Measurements from ENCODE around the gene FKBP11. TPM values are rescaled to one million over a fixed set of nuclear protein-coding genes. Genes with fewer than 3 reads are reported as not detected.
"Not testable (repeated sequence)": the region's sequence is repeated elsewhere in the genome, so short reads cannot be mapped to it uniquely, and the experiment has no call there.

The FKBP11 gene
- total RNA-seq, 1 experiment from 2014 or later: 22.0 TPM

GRCh38 chr12:48875944-48876515, 49.3 kb downstream of the FKBP11 start:
- no peak overlapping the region for H2AFZ ChIP-seq (ENCODE audit: low read length)
- H3K27me3 ChIP-seq (ENCODE audit: low read length): no peaks in the 10 kb centered on the region
- no peaks in the 10 kb centered on the region for H3K79me2 ChIP-seq (ENCODE audit: low read length)
- H3K4me1 ChIP-seq (ENCODE audit: low read length): no peaks in the 10 kb centered on the region
- no peaks in the 10 kb centered on the region for H3K36me3 ChIP-seq (ENCODE audit: insufficient read depth, low read length)
- no peak for DNase-seq
- H3K9ac ChIP-seq (ENCODE audit: low read length): no peak overlapping the region
- H3K4me2 ChIP-seq (ENCODE audit: low read depth, low read length, poor library complexity, severe bottlenecking): no peak overlapping the region
- no peaks in the 10 kb centered on the region for H3K9me2 ChIP-seq (replicated peaks; ENCODE audit: insufficient read depth, low read length)
- no peak overlapping the region for H3K27ac ChIP-seq (ENCODE audit: low read length)
- no peak overlapping the region for H3K4me3 ChIP-seq (ENCODE audit: low read length)
- no peaks in the 10 kb centered on the region for H3K9me3 ChIP-seq (ENCODE audit: low read length)
- H4K20me1 ChIP-seq (ENCODE audit: insufficient read depth, low read depth, low read length): no peaks in the 10 kb centered on the region

- H3K9ac ChIP-seq (ENCODE audit: low read length); H2AFZ ChIP-seq (ENCODE audit: low read length); H3K4me2 ChIP-seq (ENCODE audit: low read depth, low read length, poor library complexity, severe bottlenecking); H3K9me2 ChIP-seq (replicated peaks; ENCODE audit: insufficient read depth, low read length); H3K27ac ChIP-seq (ENCODE audit: low read length); H3K36me3 ChIP-seq (ENCODE audit: insufficient read depth, low read length); H3K9me3 ChIP-seq (ENCODE audit: low read length); H3K4me1 ChIP-seq (ENCODE audit: low read length); H3K4me3 ChIP-seq (ENCODE audit: low read length); H3K79me2 ChIP-seq (ENCODE audit: low read length); H4K20me1 ChIP-seq (ENCODE audit: insufficient read depth, low read depth, low read length); H3K27me3 ChIP-seq (ENCODE audit: low read length): not testable (repeated sequence)
- DNase-seq: peak; percentile 26
These were observed 51.8 kb downstream of the FKBP11 start for GRCh38 chr12:48873534-48873933.

- Histone ChIP-seq H3K9me2 (replicated peaks; ENCODE audit: insufficient read depth, low read length) (no peaks in the 10 kb centered on the region), H3K4me1 (ENCODE audit: low read length) (no peaks in the 10 kb centered on the region), H3K9ac (ENCODE audit: low read length) (no peak overlapping the region), H3K4me2 (ENCODE audit: low read depth, low read length, poor library complexity, severe bottlenecking) (no peak overlapping the region), H3K27ac (ENCODE audit: low read length) (no peak overlapping the region), H3K9me3 (ENCODE audit: low read length) (no peaks in the 10 kb centered on the region), H3K27me3 (ENCODE audit: low read length) (no peaks in the 10 kb centered on the region), H3K79me2 (ENCODE audit: low read length) (no peaks in the 10 kb centered on the region), H3K36me3 (ENCODE audit: insufficient read depth, low read length) (no peaks in the 10 kb centered on the region), H4K20me1 (ENCODE audit: insufficient read depth, low read depth, low read length) (no peaks in the 10 kb centered on the region), H3K4me3 (ENCODE audit: low read length) (no peak overlapping the region), H2AFZ (ENCODE audit: low read length) (no peak overlapping the region)
- DNase-seq: peak; percentile 34
These were observed 52.2 kb downstream of the FKBP11 start for GRCh38 chr12:48873096-48873495.

Small RNA genes within 50 kb of the gene (small RNA-seq; reads per million reads assigned to genes)
- gene AC073610.1 (not detected), gene RNU6-600P (not detected)

Other genes starting within 250 kb of the FKBP11 start
- 33.9 and 56.9 TPM in 2 replicates for gene KANSL2, start 243.3 kb downstream of the FKBP11 start, total RNA-seq (2014; rRNA removed; shearing (Covaris generic); ENCODE audit: low replicate concordance)
- gene CCNT1, start 208.8 kb downstream of the FKBP11 start, total RNA-seq (2014; rRNA removed; shearing (Covaris generic); ENCODE audit: low replicate concordance): 39.2 and 40.9 TPM in 2 replicates
- gene ADCY6, start 136.4 kb downstream of the FKBP11 start, total RNA-seq (2014; rRNA removed; shearing (Covaris generic); ENCODE audit: low replicate concordance): not detected in 2 replicates
- 3.1 and 6.7 TPM in 2 replicates for gene CACNB3, start 107.0 kb downstream of the FKBP11 start, total RNA-seq (2014; rRNA removed; shearing (Covaris generic); ENCODE audit: low replicate concordance)
- gene DDX23, start 73.3 kb downstream of the FKBP11 start, total RNA-seq (2014; rRNA removed; shearing (Covaris generic); ENCODE audit: low replicate concordance): 37.0 and 68.0 TPM in 2 replicates
- gene RND1, start 59.6 kb downstream of the FKBP11 start, total RNA-seq (2014; rRNA removed; shearing (Covaris generic); ENCODE audit: low replicate concordance): 0.60 and 1.4 TPM in 2 replicates
- gene ARF3, start 32.0 kb upstream of the FKBP11 start, total RNA-seq (2014; rRNA removed; shearing (Covaris generic); ENCODE audit: low replicate concordance): 51.7 and 57.5 TPM in 2 replicates
- 0.61 and 1.0 TPM in 2 replicates for gene WNT10B, start 46.2 kb upstream of the FKBP11 start, total RNA-seq (2014; rRNA removed; shearing (Covaris generic); ENCODE audit: low replicate concordance)
- not detected in 2 replicates for gene WNT1, start 52.8 kb upstream of the FKBP11 start, total RNA-seq (2014; rRNA removed; shearing (Covaris generic); ENCODE audit: low replicate concordance)
- gene DDN, start 73.9 kb upstream of the FKBP11 start, total RNA-seq (2014; rRNA removed; shearing (Covaris generic); ENCODE audit: low replicate concordance): 9.6 and 20.2 TPM in 2 replicates
- gene PRKAG1, start 93.3 kb upstream of the FKBP11 start, total RNA-seq (2014; rRNA removed; shearing (Covaris generic); ENCODE audit: low replicate concordance): 35.1 and 47.5 TPM in 2 replicates
- gene KMT2D, start 135.3 kb upstream of the FKBP11 start, total RNA-seq (2014; rRNA removed; shearing (Covaris generic); ENCODE audit: low replicate concordance): 29.6 and 42.6 TPM in 2 replicates
- 4.1 and 5.1 TPM in 2 replicates for gene RHEBL1, start 144.5 kb upstream of the FKBP11 start, total RNA-seq (2014; rRNA removed; shearing (Covaris generic); ENCODE audit: low replicate concordance)
- 0.26 and 0.36 TPM in 2 replicates for gene DHH, start 169.3 kb upstream of the FKBP11 start, total RNA-seq (2014; rRNA removed; shearing (Covaris generic); ENCODE audit: low replicate concordance)
- 17.5 and 46.8 TPM in 2 replicates for gene LMBR1L, start 185.4 kb upstream of the FKBP11 start, total RNA-seq (2014; rRNA removed; shearing (Covaris generic); ENCODE audit: low replicate concordance)
- gene TUBA1B, start 205.9 kb upstream of the FKBP11 start, total RNA-seq (2014; rRNA removed; shearing (Covaris generic); ENCODE audit: low replicate concordance): 770 and 904 TPM in 2 replicates